Hepatocyte (in vitro differentiated cells): ENCODE results near the gene ZNF48. TPM values are rescaled to one million over a fixed set of nuclear protein-coding genes. Genes with fewer than 3 reads are reported as not detected.

Source experiments
- DNase-seq: peaks from one replicate; pipeline ENCODE4 v3.0.0-alpha.2; 2016; ENCODE audit warnings: low spot score
- H2AFZ ChIP-seq: fragments of 200-600 bp; sonication (generic); 2 replicates; pipeline ENCODE4 v1.6.0; 2016; ENCODE audit warnings: antibody characterized with exemption, mild to moderate bottlenecking
- H3K27ac ChIP-seq: fragments of 200-600 bp; sonication (generic); 2 replicates; pipeline ENCODE4 v1.5.1; 2016; ENCODE audit warnings: mild to moderate bottlenecking
- H3K27me3 ChIP-seq: fragments of 200-600 bp; sonication (generic); 2 replicates; pipeline ENCODE4 v1.6.1; 2016
- H3K36me3 ChIP-seq: fragments of 200-600 bp; sonication (generic); replicated peaks from 2 replicates; pipeline ENCODE4 v1.5.1; 2016; ENCODE audit warnings: low read depth; ENCODE audit not compliant: insufficient read depth
- H3K4me1 ChIP-seq: fragments of 200-600 bp; sonication (generic); 2 replicates; pipeline ENCODE4 v1.5.1; 2016; ENCODE audit warnings: mild to moderate bottlenecking, moderate library complexity; ENCODE audit not compliant: insufficient read depth
- H3K4me2 ChIP-seq: fragments of 200-600 bp; sonication (generic); 2 replicates; pipeline ENCODE4 v1.6.0; 2016
- H3K4me3 ChIP-seq: fragments of 200-600 bp; sonication (generic); 2 replicates; pipeline ENCODE4 v1.5.1; 2016; ENCODE audit warnings: mild to moderate bottlenecking
- H3K79me2 ChIP-seq: fragments of 200-600 bp; sonication (generic); 2 replicates; pipeline ENCODE4 v1.6.0; 2017; ENCODE audit warnings: mild to moderate bottlenecking
- H3K9me2 ChIP-seq: fragments of 200-600 bp; sonication (generic); replicated peaks from 2 replicates; pipeline ENCODE4 v1.6.0; 2017; ENCODE audit warnings: mild to moderate bottlenecking; ENCODE audit not compliant: insufficient read depth
- H3K9me3 ChIP-seq: fragments of 200-600 bp; sonication (generic); 2 replicates; pipeline ENCODE4 v1.5.1; 2016; ENCODE audit warnings: low read depth, mild to moderate bottlenecking
- H4K20me1 ChIP-seq: fragments of 200-600 bp; sonication (generic); 2 replicates; pipeline ENCODE4 v1.6.0; 2016; ENCODE audit warnings: mild to moderate bottlenecking; ENCODE audit not compliant: insufficient read depth, poor library complexity, severe bottlenecking
- CTCF ChIP-seq: fragments of 200-600 bp; sonication (generic); IDR thresholded peaks from 2 replicates; pipeline ENCODE4 v1.5.1; 2016; ENCODE audit warnings: antibody characterized with exemption, mild to moderate bottlenecking; ENCODE audit not compliant: poor library complexity
- EZH2 ChIP-seq: fragments of 200-600 bp; sonication (generic); IDR thresholded peaks from 2 replicates; pipeline ENCODE4 v1.6.1; 2016; ENCODE audit warnings: antibody characterized with exemption, mild to moderate bottlenecking, borderline replicate concordance
- EZH2phosphoT487 ChIP-seq: fragments of 200-600 bp; sonication (generic); IDR thresholded peaks from one replicate; pipeline ENCODE4 v1.6.1; 2018; ENCODE audit warnings: antibody characterized with exemption, mild to moderate bottlenecking, low read depth, moderate library complexity; ENCODE audit not compliant: unreplicated experiment, severe bottlenecking
- WGBS: methylation state at CpG from one replicate; pipeline ENCODE4 v1.1.6; 2016; ENCODE audit warnings: low lambda C conversion rate; ENCODE audit errors: missing lambda C conversion rate; 5-methylcytosine and 5-hydroxymethylcytosine counted together
- polyA plus RNA-seq: library from polyadenylated mRNA; unstranded; fragments of >200 nt; fragmentation: Nextera tagmentation; extraction: Ambion mirVana; gene quantifications from 2 replicates; pipeline ENCODE4 v1.2.1, GENCODE V29; 2016
- total RNA-seq: library from RNA; depleted of rRNA; stranded (reverse); fragments of >200 nt; gene quantifications from 2 replicates; pipeline ENCODE4 v1.2.3, GENCODE V29; 2014

Gene ZNF48
- total and polyA plus RNA-seq, 2 experiments from 2014 or later, result 6.1 to 7.7 TPM

GRCh38 chr16:30430428-30430970 is 35.3 kb downstream of the ZNF48 start:
- H3K9me3 ChIP-seq, result no peaks in the 10 kb centered on the region
- no peak for DNase-seq
- H3K36me3 ChIP-seq, result no peaks in the 10 kb centered on the region
- H4K20me1 ChIP-seq, result no peaks in the 10 kb centered on the region
- 53% methylated on average over 19 of the region's 19 CpGs for WGBS
- H3K4me2 ChIP-seq, result peak overlapping the region; percentile 53
- no peaks in the 10 kb centered on the region for H3K9me2 ChIP-seq
- H3K27ac ChIP-seq, result peak overlapping the region; percentile 45
- H3K4me3 ChIP-seq, result no peak overlapping the region
- H3K79me2 ChIP-seq, result peaks cover 13% of the 10 kb centered on the region
- no peak for TF ChIP-seq EZH2phosphoT487
- no peak for TF ChIP-seq CTCF
- no peak for TF ChIP-seq EZH2
- H3K27me3 ChIP-seq, result no peaks in the 10 kb centered on the region
- peak overlapping the region; percentile 34 for H2AFZ ChIP-seq
- H3K4me1 ChIP-seq, result peaks cover 3% of the 10 kb centered on the region

- H3K4me3 ChIP-seq, result no peak overlapping the region
- no peak for TF ChIP-seq CTCF
- no peaks in the 10 kb centered on the region for H3K36me3 ChIP-seq
- H2AFZ ChIP-seq, result no peak overlapping the region
- no peaks in the 10 kb centered on the region for H3K9me2 ChIP-seq
- H3K79me2 ChIP-seq, result no peaks in the 10 kb centered on the region
- H3K9me3 ChIP-seq, result no peaks in the 10 kb centered on the region
- no peak overlapping the region for H3K27ac ChIP-seq
- no peak for DNase-seq
- peaks cover 3% of the 10 kb centered on the region for H3K4me1 ChIP-seq
- 76% methylated on average over 4 of the region's 4 CpGs for WGBS
- no peaks in the 10 kb centered on the region for H3K27me3 ChIP-seq
- no peak overlapping the region for H3K4me2 ChIP-seq
- no peaks in the 10 kb centered on the region for H4K20me1 ChIP-seq
Measured at GRCh38 chr16:30434852-30435251, 39.6 kb downstream of the ZNF48 start.

GRCh38 chr16:30437511-30438046 is 42.4 kb downstream of the ZNF48 start:
- Histone ChIP-seq H3K4me1 (no peaks in the 10 kb centered on the region), H3K27me3 (no peaks in the 10 kb centered on the region), H3K4me3 (no peak overlapping the region), H2AFZ (no peak overlapping the region), H3K36me3 (no peaks in the 10 kb centered on the region), H3K9me3 (no peaks in the 10 kb centered on the region), H3K79me2 (no peaks in the 10 kb centered on the region), H3K9me2 (no peaks in the 10 kb centered on the region), H4K20me1 (no peaks in the 10 kb centered on the region), H3K4me2 (no peak overlapping the region), H3K27ac (peak overlapping the region; percentile 25)
- 49% methylated on average over 3 of the region's 3 CpGs for WGBS
- DNase-seq, result peak; percentile 43
- TF ChIP-seq EZH2 (no peak), EZH2phosphoT487 (no peak)

- Histone ChIP-seq H3K9me2 (no peaks in the 10 kb centered on the region), H3K27me3 (no peaks in the 10 kb centered on the region), H3K4me2 (no peak overlapping the region), H3K4me1 (no peaks in the 10 kb centered on the region), H3K36me3 (no peaks in the 10 kb centered on the region), H3K79me2 (peaks cover 3% of the 10 kb centered on the region), H3K27ac (no peak overlapping the region), H3K9me3 (peaks cover 7% of the 10 kb centered on the region), H2AFZ (no peak overlapping the region), H4K20me1 (no peaks in the 10 kb centered on the region), H3K4me3 (no peak overlapping the region)
- no peak for TF ChIP-seq CTCF
- TF ChIP-seq EZH2phosphoT487, result no peak
- WGBS, result 93% methylated on average over 5 of the region's 5 CpGs
- DNase-seq, result no peak
Measured at GRCh38 chr16:30438835-30439234, 43.6 kb downstream of the ZNF48 start.
